Tibial nerve (tissue), 4 donors: ENCODE results near the gene MEFV.

Source experiments
- CTCF ChIP-seq, 5 experiments: fragments of 200-600 bp in 3 of 5; fragments of 450-650 bp in 2 of 5; sonication (generic) in 3 of 5; IDR thresholded peaks; one replicate each; pipeline ENCODE4 v1.5.1; 2016 to 2019; ENCODE audit warnings: antibody characterized with exemption in 5 of 5, mild to moderate bottlenecking in 3 of 5, moderate library complexity in 2 of 5
- EP300 ChIP-seq, 2 donors: sonication (generic); formaldehyde crosslinking; IDR thresholded peaks; one replicate each; pipeline ENCODE4 v1.6.1; 2017; ENCODE audit warnings: antibody characterized with exemption in 2 of 2, mild to moderate bottlenecking in 1 of 2
- POLR2A ChIP-seq, 2 donors: fragments of 450-650 bp; IDR thresholded peaks; one replicate each; pipeline ENCODE4 v1.6.1; 2017; ENCODE audit warnings: antibody characterized with exemption in 2 of 2, mild to moderate bottlenecking in 2 of 2, moderate library complexity in 2 of 2

GRCh38 chr16:3234543-3234856 is 21.9 kb downstream of the MEFV start:
- TF ChIP-seq CTCF (IDR thresholded peaks at IDR 0.05) (no peak), EP300 (IDR thresholded peaks at IDR 0.05) (no peak), POLR2A (IDR thresholded peaks at IDR 0.05) (no peak)
